MM.1S (cell line): ENCODE measurements around the gene TM7SF3.

Experiments
- EZH2 ChIP-seq: fragments of 300-600 bp; sonication (generic); optimal IDR thresholded peaks from 2 replicates; pipeline ENCODE3; 2017; ENCODE audit warnings: low read depth, mild to moderate bottlenecking, antibody characterized with exemption, low read length, mixed read lengths
- EZH2phosphoT487 ChIP-seq: fragments of 300-600 bp; sonication (generic); IDR thresholded peaks from 2 replicates; pipeline ENCODE4 v1.6.1; 2018; ENCODE audit warnings: antibody characterized with exemption, low read length
- TF ChIP-seq, protein P1 (sequence below): fragments of 300-600 bp; sonication (generic); IDR thresholded peaks from 2 replicates; pipeline ENCODE4 v1.5.1; 2016; ENCODE audit warnings: antibody characterized with exemption, low read length, mixed read lengths

DNA sequence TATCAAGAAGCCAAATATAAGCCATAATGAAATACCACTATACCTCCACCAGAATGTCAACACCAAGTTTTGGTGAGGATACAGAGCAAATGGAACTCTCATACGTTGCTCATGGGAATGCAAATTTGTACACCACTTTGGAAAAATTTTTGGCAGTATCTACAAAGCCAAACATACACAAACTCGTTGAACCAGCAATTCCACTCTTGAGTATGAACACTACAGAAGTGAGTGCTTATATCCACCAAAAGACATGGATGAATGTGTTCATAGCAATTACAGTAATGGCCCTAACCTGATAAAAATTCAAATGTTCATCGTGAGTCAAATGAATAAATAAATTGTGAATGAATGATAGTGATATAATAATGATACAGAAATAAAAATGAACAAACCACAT lies 43.4 kb upstream of the TM7SF3 start:
- TF ChIP-seq, protein P1, sequence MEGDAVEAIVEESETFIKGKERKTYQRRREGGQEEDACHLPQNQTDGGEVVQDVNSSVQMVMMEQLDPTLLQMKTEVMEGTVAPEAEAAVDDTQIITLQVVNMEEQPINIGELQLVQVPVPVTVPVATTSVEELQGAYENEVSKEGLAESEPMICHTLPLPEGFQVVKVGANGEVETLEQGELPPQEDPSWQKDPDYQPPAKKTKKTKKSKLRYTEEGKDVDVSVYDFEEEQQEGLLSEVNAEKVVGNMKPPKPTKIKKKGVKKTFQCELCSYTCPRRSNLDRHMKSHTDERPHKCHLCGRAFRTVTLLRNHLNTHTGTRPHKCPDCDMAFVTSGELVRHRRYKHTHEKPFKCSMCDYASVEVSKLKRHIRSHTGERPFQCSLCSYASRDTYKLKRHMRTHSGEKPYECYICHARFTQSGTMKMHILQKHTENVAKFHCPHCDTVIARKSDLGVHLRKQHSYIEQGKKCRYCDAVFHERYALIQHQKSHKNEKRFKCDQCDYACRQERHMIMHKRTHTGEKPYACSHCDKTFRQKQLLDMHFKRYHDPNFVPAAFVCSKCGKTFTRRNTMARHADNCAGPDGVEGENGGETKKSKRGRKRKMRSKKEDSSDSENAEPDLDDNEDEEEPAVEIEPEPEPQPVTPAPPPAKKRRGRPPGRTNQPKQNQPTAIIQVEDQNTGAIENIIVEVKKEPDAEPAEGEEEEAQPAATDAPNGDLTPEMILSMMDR: no peak
- no peak for TF ChIP-seq EZH2
- TF ChIP-seq EZH2phosphoT487: no peak
